GM13977 (cell line): ENCODE data around the gene ERC2.

Experiments
- DNase-seq: peaks from one replicate; pipeline ENCODE4 v3.0.0; 2012; ENCODE audit warnings: low spot score
- in situ Hi-C: fragments of 300-500 bp; cut with MboI; formaldehyde crosslinking; loops from one replicate; pipeline ENCODE4 v1.12.0; 2022; ENCODE audit warnings: low sequenced_read_pairs, low pct_unique_long_range_greater_than_20kb, mixed read lengths, inconsistent platforms; ENCODE audit not compliant: unreplicated experiment
- TF ChIP-seq, protein P1 (sequence below): IDR thresholded peaks from 2 replicates; pipeline ENCODE4 v1.5.1; 2012; ENCODE audit warnings: mild to moderate bottlenecking, control low read depth; ENCODE audit not compliant: insufficient read depth; ENCODE audit errors: extremely low read depth, missing control alignments

Gene ERC2

DNA sequence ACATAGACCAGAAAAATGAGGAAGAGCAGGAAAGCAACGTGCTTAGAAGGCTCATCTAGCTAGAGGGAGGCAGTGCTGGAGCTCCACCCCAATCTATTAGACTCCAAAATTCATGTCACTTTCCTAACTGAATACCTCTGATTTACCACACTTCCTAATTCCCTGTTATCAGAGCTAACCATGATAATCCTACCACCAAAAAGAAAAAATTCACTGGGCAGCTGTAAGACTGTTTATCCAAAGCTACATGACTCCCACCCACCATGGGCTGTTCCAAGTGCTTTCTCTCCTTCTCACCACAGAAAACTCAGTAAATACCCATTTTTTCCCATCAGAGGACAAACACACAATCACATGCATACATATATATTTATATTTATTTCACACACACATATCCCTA is 501.7 kb downstream of the ERC2 start:
- no peak for DNase-seq
- in situ Hi-C loops, result no loop called here
- TF ChIP-seq, protein P1, sequence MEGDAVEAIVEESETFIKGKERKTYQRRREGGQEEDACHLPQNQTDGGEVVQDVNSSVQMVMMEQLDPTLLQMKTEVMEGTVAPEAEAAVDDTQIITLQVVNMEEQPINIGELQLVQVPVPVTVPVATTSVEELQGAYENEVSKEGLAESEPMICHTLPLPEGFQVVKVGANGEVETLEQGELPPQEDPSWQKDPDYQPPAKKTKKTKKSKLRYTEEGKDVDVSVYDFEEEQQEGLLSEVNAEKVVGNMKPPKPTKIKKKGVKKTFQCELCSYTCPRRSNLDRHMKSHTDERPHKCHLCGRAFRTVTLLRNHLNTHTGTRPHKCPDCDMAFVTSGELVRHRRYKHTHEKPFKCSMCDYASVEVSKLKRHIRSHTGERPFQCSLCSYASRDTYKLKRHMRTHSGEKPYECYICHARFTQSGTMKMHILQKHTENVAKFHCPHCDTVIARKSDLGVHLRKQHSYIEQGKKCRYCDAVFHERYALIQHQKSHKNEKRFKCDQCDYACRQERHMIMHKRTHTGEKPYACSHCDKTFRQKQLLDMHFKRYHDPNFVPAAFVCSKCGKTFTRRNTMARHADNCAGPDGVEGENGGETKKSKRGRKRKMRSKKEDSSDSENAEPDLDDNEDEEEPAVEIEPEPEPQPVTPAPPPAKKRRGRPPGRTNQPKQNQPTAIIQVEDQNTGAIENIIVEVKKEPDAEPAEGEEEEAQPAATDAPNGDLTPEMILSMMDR, result no peak

DNA sequence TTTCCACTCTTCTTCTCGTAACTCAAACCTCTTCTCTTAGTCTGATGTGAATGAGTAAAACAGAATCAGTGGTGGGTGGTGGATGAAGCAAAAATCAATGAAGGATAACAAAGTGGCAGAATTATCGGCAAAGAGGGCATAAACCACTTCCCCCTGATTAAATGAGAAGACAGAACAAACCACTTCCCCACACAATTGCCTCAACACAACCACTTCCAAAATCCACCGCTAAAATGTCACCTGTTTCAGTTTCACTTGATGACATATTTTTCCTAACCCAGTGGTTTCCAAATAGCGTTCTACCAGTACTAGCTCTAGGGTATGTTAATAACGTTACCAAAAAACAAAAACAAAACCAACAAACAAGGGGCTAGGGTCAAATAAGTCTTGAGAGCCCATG is 502.5 kb downstream of the ERC2 start:
- DNase-seq, result no peak
- TF ChIP-seq, protein P1, result no peak
- in situ Hi-C loops, result no loop called here

DNA sequence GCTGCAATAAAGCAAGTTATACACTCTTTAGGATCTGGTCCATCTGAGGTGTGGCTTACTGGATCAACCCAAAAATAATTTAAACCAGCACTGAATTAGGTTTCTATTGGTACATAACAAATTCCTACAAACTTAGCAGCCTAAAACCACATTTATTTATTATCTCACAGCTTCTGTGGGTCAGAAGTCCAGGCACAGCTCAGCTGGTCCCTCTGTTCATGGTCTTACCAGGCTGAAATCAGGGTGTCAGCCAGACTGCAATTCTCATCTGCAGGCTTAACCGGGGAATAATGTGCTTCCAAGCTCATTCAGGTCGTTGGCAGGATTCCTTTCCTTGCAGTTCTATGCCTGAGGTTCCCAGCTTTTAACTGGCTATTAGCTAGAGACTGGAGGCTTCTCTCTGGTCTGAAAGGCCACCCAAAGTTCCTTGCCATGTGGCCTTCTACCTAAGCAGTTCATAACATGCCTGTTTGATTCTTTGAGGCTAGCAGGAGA is 503.7 kb downstream of the ERC2 start:
- TF ChIP-seq, protein P1, result no peak
- no peak for DNase-seq
- in situ Hi-C loops, result no loop called here

DNA sequence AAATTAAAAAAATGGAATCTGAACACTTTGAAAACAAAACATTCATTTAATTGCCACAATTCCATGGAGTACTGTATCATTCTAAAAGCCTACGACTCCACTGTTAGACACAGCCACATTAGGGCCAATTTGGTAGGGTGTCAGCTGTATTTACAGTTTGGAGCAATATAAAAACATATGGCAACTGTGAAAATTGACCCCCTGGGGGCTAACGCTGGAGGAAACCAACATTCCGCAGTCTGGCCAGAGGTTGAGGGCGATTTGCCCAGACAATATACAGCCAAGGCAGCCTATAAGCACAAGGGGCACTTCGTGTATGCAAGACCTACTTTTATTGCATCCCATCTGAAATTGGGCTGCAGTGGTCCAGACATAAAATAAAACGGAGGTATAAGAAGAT is 504.7 kb downstream of the ERC2 start:
- DNase-seq, result no peak
- in situ Hi-C loops, result no loop called here
- TF ChIP-seq, protein P1, result no peak

DNA sequence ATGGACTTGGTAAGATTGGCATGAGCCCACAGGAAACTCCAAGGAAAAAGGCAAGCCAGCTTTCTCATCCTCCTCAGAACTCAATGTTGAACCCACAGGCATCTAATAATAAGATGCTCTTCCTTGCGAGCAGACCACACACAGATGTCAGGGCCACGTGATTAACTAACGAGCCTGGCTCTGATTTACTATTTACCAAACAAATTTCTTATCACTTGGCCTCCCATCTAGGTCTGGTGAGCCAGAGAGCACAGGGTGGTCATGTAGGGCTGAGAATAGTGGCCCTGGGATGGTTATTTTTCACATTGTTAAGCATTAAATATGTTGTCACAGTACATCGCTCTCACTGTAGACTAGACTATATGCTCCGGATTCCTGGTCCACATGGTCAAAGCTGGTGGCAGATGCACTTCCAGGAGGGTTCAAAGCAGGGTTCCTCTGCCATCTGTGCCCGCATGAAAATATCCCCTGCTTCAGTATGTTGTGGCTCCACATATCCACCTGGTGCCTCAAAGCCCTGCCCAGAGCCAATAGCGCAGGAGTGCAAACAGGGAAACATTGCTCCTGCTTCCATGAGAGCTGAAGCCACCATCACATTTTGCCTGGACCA is 508.7 kb downstream of the ERC2 start:
- TF ChIP-seq, protein P1, result no peak
- in situ Hi-C loops, result no loop called here
- DNase-seq, result no peak

DNA sequence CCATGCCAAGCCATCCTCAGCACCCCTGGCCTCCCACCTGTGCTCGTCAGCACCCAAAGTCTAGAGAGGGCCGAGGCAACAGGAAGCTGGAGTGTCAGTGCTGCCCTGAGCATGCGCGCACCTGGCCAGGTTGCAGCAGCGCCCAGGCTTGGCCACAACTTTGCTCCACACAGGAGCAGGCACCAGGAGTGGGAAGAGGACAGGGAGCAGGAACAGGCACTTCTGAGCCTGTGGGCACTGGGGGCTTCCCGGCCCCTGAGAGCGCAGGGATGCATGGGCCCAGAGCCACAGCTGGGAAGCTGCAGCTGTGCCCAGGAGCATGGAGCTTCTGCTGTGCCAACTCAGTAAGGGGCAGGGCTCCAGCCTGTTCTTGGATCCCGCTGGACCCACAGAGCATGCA is 509.7 kb downstream of the ERC2 start:
- TF ChIP-seq, protein P1, result no peak
- in situ Hi-C loops, result no loop called here

More for the DNA sequence above, 509.7 kb downstream of the ERC2 start:
- no peak for DNase-seq
